ENCODE measurements around the gene SYNJ2.

SYNJ2 gene

DNA sequence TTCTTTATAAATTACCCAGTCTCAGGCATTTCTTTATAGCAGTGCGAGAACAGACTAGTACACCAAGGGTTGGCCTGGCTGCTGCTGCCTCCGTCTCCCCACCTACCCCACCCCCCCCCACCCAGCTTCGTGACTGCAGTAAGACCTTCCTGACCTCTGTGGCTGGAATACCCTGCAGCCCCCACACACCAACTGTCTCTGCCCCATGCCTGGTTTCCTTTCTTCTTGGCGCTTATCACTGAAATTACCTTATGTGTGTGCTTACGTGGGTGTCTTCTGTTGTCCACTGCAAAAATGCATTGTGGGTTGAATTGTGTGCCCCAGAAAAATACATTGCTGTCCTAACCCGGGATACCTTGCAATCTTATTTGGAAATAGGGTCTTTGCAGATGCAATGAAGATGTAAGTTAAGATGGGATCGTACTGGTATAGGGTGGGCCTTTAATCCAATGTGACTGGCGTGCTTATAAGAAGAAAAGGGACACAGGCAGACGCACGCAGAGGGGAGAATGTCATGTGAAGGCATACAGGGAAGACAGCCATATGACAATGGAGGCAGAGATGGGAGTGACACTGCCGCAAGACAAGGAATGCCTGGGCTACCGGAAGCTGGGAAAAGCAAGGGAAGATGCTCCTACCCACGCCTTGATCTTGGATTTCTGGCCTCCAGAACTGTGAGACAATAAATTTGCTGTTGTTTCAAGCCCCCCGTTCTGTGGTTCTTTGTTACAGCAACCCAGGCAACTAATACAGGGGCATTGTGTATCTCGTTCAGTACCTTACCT lies 15.4 kb downstream of the SYNJ2 start:
- DNase-seq (ENCODE audit: low spot score): no peak

DNA sequence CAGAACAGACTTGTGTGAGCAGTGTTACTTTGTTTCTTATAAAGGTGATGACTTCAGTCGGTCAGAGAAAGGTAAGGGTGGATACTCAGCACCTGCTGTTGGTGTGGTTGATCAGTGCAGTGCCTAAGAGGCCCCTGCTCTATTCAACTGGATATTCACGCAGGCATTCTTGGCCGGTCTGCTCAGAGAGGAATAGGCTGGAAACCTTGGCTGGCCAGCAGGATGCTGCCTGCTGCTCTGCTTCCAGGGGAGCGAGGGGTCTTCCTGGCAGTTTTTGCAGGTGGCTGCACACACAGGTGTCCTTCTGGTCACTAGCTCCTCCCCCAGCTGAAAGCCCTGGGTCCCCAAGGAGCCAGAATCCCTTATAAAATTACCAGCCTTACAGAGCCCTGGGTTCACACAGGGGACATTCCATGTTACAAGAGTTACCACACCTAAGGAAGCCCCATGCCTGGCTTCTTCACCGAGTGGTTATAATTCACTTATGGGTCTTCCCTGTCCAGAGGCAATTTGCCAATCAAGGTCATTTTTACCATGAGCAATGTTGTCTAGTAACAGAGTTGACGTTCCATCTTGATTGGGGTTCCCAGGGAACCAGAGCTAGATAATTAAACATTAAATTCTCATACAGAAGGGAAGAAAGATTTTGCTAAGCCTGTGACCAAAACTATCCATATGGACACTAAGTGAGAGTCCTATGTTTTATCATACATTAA lies 16.4 kb downstream of the SYNJ2 start:
- no peak for DNase-seq (ENCODE audit: low spot score)

DNA sequence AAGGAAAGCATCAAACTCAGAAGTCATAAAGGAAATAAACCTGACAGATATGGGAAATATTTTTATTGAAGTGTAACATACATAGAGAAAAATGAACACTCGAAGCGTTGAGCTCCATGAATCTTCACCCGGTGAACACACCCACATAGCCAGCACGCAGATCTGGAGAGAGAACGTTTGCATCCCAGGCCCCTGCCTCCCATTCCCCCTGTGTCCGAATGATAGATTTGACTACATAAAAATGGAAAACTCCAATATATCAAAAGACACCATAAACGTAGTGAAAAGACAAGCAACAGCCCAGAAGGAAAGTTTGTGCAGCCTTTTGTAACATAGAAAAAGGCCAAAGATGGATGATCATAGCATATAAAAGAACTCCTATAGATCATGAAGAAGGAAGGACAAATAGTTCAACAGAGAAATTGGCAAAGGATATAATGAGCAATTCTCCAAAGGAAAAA lies 17.1 kb downstream of the SYNJ2 start:
- DNase-seq (ENCODE audit: low spot score): no peak

DNA sequence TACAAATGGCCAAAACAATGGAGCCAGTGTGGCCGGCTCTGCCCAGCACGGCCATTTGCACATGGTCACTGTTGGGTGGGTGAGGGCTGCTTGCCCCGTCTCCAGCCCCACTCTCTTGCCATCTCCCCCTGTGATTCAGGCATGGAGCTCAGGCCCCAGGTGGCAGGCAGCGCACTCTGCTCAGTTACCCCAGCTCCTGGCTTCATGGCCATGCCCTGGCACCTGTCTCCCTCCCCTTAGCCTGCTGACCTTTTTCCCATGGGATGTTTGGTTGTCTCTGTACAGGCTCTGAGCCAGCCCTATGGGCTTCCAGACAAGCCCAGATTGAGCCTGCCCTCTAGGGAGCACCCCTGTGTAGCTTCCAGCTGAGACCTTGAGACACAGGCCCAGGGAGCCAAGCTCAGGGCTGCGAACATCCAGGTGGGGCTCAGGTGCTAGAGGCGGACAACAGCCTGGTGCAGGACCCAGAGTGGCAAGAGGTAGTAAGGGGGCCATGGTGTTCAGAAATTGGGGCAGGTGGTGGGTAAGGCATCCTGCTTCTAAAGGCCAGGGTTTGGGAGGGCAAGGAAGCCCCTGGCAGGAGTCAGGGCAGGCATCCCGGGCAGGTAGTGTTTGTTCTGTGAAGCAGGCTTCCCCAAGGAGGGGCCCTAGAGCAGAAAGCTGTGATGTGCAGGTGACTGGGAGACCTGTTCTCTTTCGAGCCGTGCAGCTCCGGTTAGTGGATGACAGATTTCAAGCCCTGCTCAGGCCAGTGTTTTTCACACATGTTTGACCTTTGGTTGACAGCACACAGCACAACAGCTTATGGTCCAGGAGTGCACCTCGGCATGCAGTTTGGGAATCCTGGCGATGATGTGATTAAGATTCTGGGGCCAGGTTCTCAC lies 17.7 kb downstream of the SYNJ2 start:
- DNase-seq (ENCODE audit: low spot score): no peak

DNA sequence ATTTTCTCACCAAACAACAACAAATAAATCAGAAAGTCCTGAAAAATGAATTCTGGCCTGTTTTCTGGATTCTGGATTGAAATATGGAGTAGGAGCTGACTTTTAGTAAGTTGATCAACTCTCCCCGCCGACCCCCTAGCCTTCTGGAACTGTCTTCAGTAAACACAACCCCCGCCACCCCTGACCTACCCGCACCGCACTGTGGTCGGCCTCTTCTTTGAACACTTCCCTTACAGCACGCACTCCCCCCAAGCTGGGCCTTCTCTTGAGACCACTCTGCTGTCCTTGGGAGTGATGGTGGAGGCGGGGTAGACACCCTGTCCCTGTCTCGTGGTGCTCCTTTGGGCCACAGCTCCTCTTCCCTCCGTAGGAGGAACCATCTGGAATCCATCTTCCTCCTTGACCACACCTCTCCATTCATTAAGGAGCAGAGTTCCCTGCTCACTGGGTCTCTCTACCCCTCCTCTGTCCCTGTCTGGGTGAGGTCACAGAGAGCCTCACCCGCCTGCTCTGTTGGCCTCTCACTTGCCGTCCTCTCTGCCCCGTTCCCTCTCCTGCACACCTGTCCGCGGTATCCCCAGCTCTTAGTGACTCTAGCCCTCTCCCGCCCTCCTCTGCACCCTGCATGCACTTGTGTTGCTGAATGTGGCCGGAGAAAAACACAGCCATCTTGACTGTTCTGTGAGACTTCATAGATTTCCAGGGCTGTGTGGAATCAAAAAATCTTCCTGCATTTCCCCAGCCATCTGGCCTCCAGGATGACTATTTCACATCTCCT lies 19.1 kb downstream of the SYNJ2 start:
- no peak for DNase-seq (ENCODE audit: low spot score)

DNA sequence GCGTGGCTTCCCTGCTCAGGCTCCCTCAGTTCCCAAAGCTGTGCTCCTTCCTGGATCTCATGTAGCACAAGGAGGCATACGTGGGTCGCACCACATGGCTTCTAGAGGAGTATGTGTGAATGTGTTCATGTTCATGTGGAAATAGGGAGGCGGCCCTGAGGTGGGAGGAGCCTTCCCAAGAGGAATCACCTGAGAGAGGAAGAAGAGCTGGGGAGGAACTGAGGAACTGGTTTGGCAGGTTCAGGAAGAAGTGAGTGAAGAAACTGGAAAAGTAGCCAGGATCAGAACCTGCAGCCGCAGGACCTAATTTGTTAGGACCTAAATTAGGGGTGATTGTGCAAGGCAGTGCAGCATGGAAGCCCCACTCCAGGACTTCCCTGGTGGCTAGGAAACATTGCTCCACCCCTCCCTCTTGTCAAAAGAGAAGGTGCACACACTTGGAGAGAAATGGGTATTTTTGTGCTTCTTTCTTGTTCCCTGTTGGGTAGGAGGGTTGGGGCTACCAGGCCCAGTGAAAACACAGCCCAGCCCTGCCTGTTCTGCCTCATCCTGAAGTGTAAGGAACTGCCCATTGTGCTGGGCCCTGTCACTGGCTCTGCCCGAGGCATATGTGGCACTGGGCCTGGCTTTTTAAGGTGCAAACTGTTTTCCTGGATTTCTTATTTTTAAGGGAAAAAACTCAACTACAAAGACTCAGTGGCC lies 20.7 kb downstream of the SYNJ2 start:
- DNase-seq (ENCODE audit: low spot score): peak; percentile 54

DNA sequence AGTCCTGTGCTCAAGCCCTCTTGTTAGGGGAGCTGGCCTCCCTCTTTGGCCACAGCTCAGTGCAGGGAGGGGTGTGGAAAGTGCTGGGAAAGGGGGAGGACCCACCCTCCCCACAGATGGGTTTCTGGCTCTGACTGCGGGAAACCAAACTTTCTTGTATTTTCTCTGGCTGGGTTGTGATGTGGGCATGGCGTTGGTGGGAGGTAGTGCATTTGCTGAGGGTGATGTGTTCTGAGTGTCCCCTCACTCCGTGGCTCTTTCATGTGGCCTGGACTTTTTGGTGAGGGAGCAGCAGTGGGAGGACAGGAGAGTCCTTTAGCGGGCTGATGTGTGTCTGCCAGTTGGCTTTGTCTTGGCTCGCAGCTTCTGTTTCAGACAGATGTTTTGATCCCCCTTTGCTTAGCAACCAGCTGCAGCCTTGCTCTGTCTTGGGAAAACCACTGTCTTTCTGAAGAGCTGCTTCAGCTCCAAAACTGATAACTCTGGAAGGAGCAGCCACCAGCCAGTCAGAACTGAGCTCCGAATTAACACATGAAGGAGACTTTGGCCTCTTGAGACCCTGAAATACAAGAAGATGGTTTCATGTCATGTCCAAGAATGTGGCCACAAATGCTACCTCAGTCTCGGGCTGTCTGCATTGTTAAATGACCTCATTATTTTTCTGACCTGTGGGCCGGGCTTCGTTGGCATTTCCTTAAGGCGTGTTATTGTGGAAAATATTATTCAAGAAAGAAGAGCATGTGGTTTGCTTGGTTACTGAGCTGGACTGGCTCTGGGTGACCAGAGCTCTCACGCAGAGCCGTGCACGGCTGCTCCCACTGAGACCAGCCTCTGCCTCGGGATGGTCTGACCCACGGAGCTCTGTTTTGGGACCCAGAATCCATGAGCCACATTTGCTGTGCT lies 21.5 kb downstream of the SYNJ2 start:
- DNase-seq (ENCODE audit: low spot score): peak; percentile 84

DNA sequence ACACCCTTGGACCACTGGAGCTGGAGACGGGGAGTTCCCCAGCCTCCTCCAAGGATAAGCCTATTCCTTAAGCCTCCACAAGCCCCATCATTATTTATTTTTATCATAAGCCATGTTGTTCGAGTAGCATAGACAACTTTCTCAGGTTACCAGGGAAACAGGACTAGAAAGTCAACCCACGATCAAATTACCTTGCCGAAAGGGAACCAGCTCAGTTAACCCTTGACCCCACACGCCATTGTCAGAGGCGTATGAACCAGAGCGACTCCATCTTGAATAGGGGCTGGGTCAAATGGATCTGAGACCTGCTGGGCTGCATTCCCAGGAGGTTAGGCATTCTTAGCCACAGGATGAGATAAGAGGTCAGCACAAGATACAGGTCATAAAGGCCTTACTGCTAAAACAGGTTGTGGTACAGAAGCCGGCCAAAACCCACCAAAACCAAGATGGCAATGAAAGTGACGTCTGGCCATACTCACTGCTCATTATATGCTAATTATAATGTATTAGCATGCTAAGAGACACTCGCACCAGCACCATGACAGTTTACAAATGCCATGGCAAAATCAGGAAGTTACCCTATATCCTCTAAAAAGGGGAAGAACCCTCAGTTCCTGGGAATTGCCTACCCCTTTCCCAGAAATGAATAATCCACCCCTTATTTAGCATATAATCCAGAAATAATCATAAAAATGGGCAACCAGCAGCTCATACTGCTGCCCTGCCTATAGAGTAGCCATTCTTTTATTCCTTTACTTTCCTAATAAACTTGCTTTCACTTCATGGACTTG lies 22.4 kb downstream of the SYNJ2 start:
- no peak for DNase-seq (ENCODE audit: low spot score)

DNA sequence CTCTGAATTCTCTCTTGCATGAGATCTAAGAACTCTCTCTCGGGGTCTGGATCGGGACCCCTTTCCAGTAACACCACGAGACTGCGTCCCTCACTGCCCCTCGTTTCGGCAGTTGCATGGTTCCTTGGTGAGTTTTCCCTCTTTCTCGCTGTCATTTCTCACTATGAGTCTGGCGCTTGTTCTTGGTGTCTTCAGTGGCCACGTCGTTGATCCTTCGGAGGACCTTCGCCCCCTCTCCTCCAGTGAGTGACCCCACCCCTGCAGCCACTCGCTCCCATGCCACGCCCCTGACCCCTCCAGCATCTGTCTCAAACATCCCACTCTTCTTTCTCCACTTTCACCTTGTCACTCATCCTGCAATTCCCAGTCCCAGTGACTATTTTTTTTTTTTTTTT lies 23.0 kb downstream of the SYNJ2 start:
- DNase-seq (ENCODE audit: low spot score): no peak

DNA sequence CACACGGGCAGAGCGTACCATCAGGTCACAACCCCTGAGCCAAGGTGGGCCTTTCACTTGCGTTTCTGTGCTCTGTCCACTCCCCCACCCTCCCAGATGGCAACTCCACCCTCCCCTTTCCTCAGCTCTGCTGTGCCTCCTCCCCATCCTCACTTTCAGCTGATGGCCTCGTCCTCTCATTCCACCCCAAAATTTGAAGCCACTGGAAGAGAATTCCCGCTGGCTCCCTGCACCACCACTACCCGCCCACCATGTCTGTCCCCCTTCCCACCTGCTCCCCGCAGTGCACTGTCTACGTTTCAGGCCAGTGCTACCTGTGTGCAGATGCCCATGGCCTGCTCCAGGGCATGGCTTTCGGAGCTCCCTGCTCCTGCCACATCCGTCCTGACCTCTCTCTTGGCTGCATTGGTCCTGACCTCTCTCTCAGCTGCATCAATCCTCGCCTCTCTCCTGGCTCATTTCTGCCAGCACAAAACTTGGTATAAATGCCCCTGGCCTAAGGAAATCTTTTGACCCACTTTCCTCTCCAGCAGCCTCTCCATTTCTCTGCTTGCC lies 24.0 kb downstream of the SYNJ2 start:
- DNase-seq (ENCODE audit: low spot score): no peak

DNA sequence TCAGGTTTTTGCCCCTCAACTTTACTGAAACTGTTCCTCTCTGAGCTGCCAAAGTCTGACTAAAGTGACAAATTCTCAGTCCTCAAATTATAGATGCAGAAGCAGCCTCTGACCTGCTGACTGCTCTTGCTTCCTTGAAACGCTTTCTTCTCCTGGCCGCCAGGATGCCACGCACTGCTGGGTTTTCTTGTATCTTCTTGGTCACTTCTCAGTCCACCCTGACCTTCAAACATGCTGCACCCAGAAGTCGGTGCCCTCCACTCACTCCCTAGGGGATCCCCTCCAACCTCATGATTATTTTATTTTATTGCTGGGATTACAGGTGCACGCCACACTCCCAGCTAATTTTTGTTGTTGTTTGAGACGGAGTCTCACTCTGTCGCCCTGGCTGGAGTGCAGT lies 24.7 kb downstream of the SYNJ2 start:
- no peak for DNase-seq (ENCODE audit: low spot score)

DNA sequence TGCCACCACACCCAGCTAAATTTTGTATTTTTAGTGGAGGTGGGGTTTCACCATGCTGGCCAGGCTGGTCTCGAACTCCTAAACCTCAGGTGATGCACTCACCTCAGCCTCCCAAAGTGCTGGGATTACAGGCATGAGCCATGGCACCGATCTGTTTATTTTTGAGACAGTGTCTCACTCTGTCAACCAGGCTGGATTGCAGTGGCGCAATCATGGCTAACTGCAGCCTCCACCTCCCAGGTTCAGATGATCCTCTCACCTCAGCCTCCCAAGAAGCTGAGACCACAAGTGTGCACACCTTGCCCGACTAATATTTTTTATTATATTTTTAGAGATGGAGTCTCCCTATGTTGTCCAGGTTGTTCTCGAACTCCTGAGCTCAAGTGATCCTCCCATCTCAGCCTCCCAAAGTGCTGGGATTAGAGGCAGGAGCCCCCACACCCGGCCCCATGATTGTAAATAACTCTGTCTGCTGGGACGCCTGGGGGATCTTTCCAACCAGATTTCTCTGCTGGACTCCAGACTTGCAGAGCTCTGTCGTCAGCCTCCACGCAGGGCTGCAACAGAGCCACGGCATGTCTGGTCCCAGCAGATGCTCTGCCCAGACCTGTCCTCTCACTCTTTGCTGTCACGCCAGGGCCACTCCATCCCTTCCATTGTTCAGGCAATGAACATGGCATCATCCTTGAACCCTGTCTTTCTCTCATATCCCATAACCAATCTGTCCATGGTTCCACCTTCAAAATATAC lies 25.3 kb downstream of the SYNJ2 start:
- DNase-seq (ENCODE audit: low spot score): no peak

DNA sequence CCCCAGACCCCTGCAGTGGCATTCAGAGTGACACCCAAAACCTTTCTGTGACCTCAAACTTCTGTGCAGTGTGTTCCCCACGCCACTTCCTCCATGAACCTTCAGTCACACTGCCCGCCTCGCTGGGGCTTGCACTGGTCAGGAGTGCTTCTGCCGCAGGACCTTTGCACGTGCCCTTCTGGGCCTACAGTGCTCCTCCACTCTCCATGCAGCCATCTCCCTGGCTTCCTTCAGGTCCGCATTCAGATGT lies 27.1 kb downstream of the SYNJ2 start:
- DNase-seq (ENCODE audit: low spot score): no peak

DNA sequence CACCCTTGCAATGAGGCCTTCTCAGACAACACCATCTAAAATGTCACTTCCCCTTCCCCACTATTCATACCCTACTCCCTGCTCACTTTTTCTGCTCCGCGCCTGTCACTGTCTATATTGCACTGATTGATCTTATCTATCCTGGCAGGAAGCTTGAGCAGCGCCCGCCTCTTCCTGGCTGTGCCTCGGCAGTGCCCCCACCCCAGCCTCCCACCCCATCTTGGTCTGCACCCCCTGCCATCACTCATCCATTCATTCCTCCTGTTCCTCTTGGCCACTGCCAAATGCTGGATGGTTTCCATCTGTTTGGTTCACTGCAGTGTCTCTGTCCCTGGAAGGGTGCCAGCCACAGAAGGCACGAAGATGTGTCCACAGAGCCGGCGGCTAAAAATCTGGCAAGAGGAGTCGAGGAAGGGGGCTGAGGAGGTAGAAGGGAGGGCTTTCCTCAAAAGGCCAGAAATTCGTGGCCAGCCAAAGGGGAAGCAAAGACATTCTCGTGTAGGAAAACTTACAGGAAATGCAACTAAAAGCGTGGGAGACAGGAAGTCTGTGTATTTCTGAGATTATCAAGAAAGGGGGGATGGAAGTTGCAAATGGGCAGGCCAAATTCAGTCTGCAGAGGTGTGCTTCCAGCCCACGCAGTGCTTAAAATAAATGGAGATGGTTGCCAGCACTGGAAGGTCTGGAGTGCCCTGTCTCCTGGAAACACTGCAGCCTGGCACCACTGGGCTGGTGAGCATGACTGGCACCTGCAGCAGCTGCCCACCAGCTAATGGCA lies 27.6 kb downstream of the SYNJ2 start:
- DNase-seq (ENCODE audit: low spot score): peak; percentile 35

DNA sequence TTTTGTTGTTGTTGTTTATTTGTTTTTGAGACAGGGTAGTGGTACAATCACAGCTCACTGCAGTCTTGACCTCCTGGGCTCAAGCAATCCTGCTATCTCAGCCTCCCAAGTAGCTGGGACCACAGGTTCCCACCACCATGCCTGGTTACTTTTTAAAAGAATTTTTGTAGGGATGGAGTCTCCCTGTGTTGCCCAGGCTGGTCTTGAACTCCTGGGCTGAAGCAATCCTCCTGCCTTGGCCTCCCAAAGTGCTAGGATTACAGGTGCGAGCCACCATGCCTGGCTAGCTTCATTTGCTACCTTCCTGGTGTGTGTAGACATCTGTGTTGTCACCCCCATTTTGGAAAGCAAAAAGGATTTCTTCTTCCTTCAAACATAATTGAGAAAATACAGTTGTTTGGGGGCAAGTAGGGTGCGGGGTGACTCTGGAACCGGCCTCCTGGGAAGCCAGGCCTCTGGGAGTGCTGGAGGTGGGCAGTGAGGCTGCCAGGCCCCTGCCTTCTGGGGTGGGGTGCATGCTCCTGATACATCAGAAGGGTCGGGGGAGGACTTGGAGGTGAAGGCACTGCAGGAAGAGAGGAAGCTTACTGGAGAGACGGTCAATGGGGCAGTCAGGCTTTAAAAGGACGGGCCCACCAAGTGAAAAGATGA lies 28.4 kb downstream of the SYNJ2 start:
- DNase-seq (ENCODE audit: low spot score): no peak

DNA sequence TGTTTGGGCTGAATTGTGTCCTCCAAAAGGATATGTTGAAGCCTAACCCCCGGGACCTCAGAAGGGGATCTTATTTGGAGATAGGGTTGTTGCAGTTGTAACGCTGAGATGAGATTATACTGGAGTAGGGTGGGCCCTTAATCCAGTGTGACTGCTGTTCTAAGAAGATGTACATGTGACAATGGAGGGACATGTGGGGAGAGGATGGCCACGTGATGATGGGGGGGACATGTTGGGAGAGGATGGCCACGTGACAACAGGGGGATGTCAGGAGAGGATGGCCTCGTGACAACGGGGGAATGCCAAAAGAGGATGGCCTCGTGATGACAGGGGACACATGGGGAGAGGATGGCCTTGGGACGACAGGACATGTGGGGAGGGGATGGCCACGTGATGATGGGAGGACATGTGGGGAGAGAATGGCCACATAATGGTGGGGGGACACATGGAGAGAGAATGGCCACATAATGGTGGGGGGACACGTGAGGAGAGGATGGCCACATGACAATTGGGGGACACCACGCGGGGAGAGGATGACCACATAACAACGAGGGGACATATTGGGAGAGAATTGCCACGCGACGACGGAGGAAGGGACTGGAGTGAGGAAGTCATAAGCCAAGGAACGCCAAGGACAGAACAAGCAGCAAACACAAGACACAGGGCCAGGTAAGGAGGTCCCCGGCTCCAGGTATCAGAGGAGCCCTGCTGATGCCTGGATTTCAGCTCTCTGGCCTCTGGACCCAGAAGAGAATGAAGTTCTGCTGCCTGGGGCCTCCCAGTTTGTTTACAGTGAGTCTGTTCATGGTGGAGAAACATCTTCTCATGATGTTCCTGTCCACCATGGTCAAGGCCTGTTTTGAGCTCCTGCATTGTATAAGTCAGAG lies 29.2 kb downstream of the SYNJ2 start:
- DNase-seq (ENCODE audit: low spot score): no peak
